CD4-positive, CD25-positive, alpha-beta regulatory T cell (primary cell): Measurements from ENCODE around the gene WRAP73. TPM values are rescaled to one million over a fixed set of nuclear protein-coding genes. Genes with fewer than 3 reads are reported as not detected.

ENCODE experiments used
- ATAC-seq, 2 donors: fragments of 150-1000 bp; cut with Tn5 transposase; one replicate each; pipeline ENCODE4 v1.10.0; 2021; ENCODE audit warnings: low read depth in 2 of 2, moderate number of reproducible peaks in 2 of 2, moderate library complexity in 1 of 2
- DNase-seq, 3 donors: peaks; one replicate each; pipeline versions ENCODE4 v3.0.0 to v3.0.0-alpha.2; 2012 to 2022; ENCODE audit warnings: mixed read lengths in 1 of 3
- H3K27ac ChIP-seq: one replicate; pipeline ENCODE4 v1.7.0; 2013; ENCODE audit warnings: mild to moderate bottlenecking, low read length; ENCODE audit not compliant: insufficient read depth, poor library complexity, severe bottlenecking
- H3K27me3 ChIP-seq: one replicate; pipeline ENCODE4 v1.7.0; 2013; ENCODE audit warnings: low read length; ENCODE audit not compliant: control insufficient read depth, insufficient read depth
- H3K36me3 ChIP-seq: one replicate; pipeline ENCODE4 v1.7.0; 2013; ENCODE audit warnings: mild to moderate bottlenecking, low read length, moderate library complexity; ENCODE audit not compliant: control insufficient read depth, insufficient read depth
- H3K4me1 ChIP-seq: 2 replicates; pipeline ENCODE4 v1.7.0; 2013; ENCODE audit warnings: mild to moderate bottlenecking, low read length; ENCODE audit not compliant: insufficient read depth, control insufficient read depth, poor library complexity, severe bottlenecking
- H3K4me3 ChIP-seq: one replicate; pipeline ENCODE4 v1.7.0; 2013; ENCODE audit warnings: low read depth, mild to moderate bottlenecking, low read length, moderate library complexity
- H3K9me3 ChIP-seq, 2 experiments: 1 replicate in 1 of 2; 2 replicates in 1 of 2; pipeline ENCODE4 v1.7.0; 2013; ENCODE audit warnings: low read length in 2 of 2, mild to moderate bottlenecking in 1 of 2, moderate library complexity in 1 of 2; ENCODE audit not compliant: control insufficient read depth in 2 of 2
- H3K27ac Mint-ChIP-seq, 3 donors: one replicate each; pipeline ENCODE4 v1.8.0; 2020 to 2022; ENCODE audit warnings: mild to moderate bottlenecking in 3 of 3, mixed read lengths in 3 of 3, moderate library complexity in 2 of 3
- H3K27me3 Mint-ChIP-seq: one replicate; pipeline ENCODE4 v1.8.0; 2022; ENCODE audit warnings: mild to moderate bottlenecking, mixed read lengths
- H3K36me3 Mint-ChIP-seq: one replicate; pipeline ENCODE4 v1.8.0; 2020; ENCODE audit warnings: mixed read lengths
- H3K4me1 Mint-ChIP-seq, 4 donors: one replicate each; pipeline ENCODE4 v1.8.0; 2020 to 2022; ENCODE audit warnings: mixed read lengths in 4 of 4, mild to moderate bottlenecking in 1 of 4
- H3K4me3 Mint-ChIP-seq, 4 donors: one replicate each; pipeline ENCODE4 v1.8.0; 2020 to 2022; ENCODE audit warnings: mild to moderate bottlenecking in 4 of 4, mixed read lengths in 4 of 4, moderate library complexity in 3 of 4
- H3K9me3 Mint-ChIP-seq, 7 donors: one replicate each; pipeline ENCODE4 v1.8.0; 2020 to 2022; ENCODE audit warnings: mixed read lengths in 7 of 7, mild to moderate bottlenecking in 3 of 7, moderate library complexity in 2 of 7
- polyA plus RNA-seq, 4 donors: library from polyadenylated mRNA; unstranded; fragments of 300-500 nt; fragmentation: Illumina TruSeq; gene quantifications; one replicate each; pipeline ENCODE4 v1.2.3, GENCODE V29; 2021
- total RNA-seq: library from RNA; stranded (reverse); gene quantifications from one replicate; pipeline ENCODE4 v1.2.3, GENCODE V29; 2022

WRAP73 gene
- total and polyA plus RNA-seq, 5 donors from 2014 or later: 27.9 to 37.1 (median 36.4) TPM

- H3K27me3 ChIP-seq: no peaks in the 10 kb centered on the region
- ATAC-seq: no peak
- no peaks in the 10 kb centered on the region for H3K27me3 Mint-ChIP-seq
- no peak overlapping the region for H3K27ac Mint-ChIP-seq
- no peaks in the 10 kb centered on the region for H3K36me3 Mint-ChIP-seq
- H3K4me3 ChIP-seq: no peak overlapping the region
- peaks cover 0 to 25% (median 8%) of the 10 kb centered on the region in 4 donors for H3K4me1 Mint-ChIP-seq
- H3K27ac ChIP-seq: no peak overlapping the region
- no peaks in the 10 kb centered on the region for H3K9me3 Mint-ChIP-seq
- H3K9me3 ChIP-seq: no peaks in the 10 kb centered on the region
- no peak overlapping the region for H3K4me3 Mint-ChIP-seq
- no peaks in the 10 kb centered on the region for H3K36me3 ChIP-seq
- peaks cover 21% of the 10 kb centered on the region for H3K4me1 ChIP-seq
- DNase-seq: no peak
These were observed 50.6 kb downstream of the WRAP73 start for GRCh38 chr1:3599286-3599811.

- no peak overlapping the region for H3K4me3 ChIP-seq
- no peaks in the 10 kb centered on the region for H3K27me3 ChIP-seq
- no peaks in the 10 kb centered on the region for H3K9me3 Mint-ChIP-seq
- peaks cover 0 to 25% (median 8%) of the 10 kb centered on the region in 4 donors for H3K4me1 Mint-ChIP-seq
- ATAC-seq (no peak), DNase-seq (no peak)
- H3K36me3 ChIP-seq: no peaks in the 10 kb centered on the region
- no peaks in the 10 kb centered on the region for H3K9me3 ChIP-seq
- H3K4me1 ChIP-seq: peaks cover 21% of the 10 kb centered on the region
- no peak overlapping the region for H3K27ac ChIP-seq
- H3K27me3 Mint-ChIP-seq: no peaks in the 10 kb centered on the region
- H3K4me3 Mint-ChIP-seq: peak overlapping the region in 1 of 4 donors; percentile 80
- no peaks in the 10 kb centered on the region for H3K36me3 Mint-ChIP-seq
- no peak overlapping the region for H3K27ac Mint-ChIP-seq
These were observed 51.2 kb downstream of the WRAP73 start for GRCh38 chr1:3598522-3599285.

DNA sequence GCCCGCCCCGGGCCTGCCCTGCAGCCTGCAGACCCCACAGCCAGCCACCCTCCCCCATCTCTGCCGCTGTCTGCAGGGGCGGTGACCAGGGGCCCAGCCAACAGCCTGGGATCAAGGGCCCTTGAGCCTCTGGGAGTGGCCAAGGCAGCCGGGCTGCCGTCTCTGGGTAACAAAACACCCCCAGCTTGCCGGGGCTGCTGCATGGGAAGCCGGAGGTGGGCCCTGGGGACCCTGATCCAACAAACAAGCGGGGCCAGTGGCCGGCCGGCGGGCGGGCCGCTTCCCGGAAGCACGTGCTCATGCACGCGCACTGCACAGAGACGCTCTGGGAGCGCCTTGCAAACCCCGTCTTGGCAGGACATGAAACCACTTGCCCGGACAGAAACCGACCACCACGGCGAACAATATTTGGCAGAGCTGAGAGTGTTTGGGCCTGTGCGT, 51.8 kb downstream of the WRAP73 start:
- H3K27ac ChIP-seq: no peak overlapping the region
- no peaks in the 10 kb centered on the region for H3K36me3 ChIP-seq
- no peaks in the 10 kb centered on the region for H3K36me3 Mint-ChIP-seq
- no peak overlapping the region for H3K4me3 ChIP-seq
- no peaks in the 10 kb centered on the region for H3K27me3 ChIP-seq
- peaks cover 0 to 25% (median 8%) of the 10 kb centered on the region in 4 donors for H3K4me1 Mint-ChIP-seq
- peak overlapping the region in 2 of 3 donors; percentile 77 to 82 for H3K27ac Mint-ChIP-seq
- H3K9me3 Mint-ChIP-seq: no peaks in the 10 kb centered on the region
- H3K4me1 ChIP-seq: peaks cover 21% of the 10 kb centered on the region
- H3K27me3 Mint-ChIP-seq: no peaks in the 10 kb centered on the region
- no peaks in the 10 kb centered on the region for H3K9me3 ChIP-seq
- H3K4me3 Mint-ChIP-seq: peak overlapping the region in 3 of 4 donors; percentile 32 to 82 (median 80)
- ATAC-seq (no peak), DNase-seq (no peak)

GRCh38 chr1:3597599-3597964, 52.3 kb downstream of the WRAP73 start:
- ATAC-seq (peak; percentile 39 to 43), DNase-seq (peak in 1 of 3 donors; percentile 26)
- no peak overlapping the region for H3K27ac ChIP-seq
- no peaks in the 10 kb centered on the region for H3K9me3 ChIP-seq
- Mint-ChIP-seq H3K27ac (peak overlapping the region in 2 of 3 donors; percentile 77 to 82), H3K36me3 (no peaks in the 10 kb centered on the region), H3K4me3 (peak overlapping the region; percentile 32 to 86 (median 81)), H3K9me3 (no peaks in the 10 kb centered on the region), H3K4me1 (peaks cover 0 to 25% (median 8%) of the 10 kb centered on the region in 4 donors), H3K27me3 (no peaks in the 10 kb centered on the region)
- peaks cover 21% of the 10 kb centered on the region for H3K4me1 ChIP-seq
- H3K36me3 ChIP-seq: no peaks in the 10 kb centered on the region
- H3K4me3 ChIP-seq: no peak overlapping the region
- H3K27me3 ChIP-seq: no peaks in the 10 kb centered on the region

DNA sequence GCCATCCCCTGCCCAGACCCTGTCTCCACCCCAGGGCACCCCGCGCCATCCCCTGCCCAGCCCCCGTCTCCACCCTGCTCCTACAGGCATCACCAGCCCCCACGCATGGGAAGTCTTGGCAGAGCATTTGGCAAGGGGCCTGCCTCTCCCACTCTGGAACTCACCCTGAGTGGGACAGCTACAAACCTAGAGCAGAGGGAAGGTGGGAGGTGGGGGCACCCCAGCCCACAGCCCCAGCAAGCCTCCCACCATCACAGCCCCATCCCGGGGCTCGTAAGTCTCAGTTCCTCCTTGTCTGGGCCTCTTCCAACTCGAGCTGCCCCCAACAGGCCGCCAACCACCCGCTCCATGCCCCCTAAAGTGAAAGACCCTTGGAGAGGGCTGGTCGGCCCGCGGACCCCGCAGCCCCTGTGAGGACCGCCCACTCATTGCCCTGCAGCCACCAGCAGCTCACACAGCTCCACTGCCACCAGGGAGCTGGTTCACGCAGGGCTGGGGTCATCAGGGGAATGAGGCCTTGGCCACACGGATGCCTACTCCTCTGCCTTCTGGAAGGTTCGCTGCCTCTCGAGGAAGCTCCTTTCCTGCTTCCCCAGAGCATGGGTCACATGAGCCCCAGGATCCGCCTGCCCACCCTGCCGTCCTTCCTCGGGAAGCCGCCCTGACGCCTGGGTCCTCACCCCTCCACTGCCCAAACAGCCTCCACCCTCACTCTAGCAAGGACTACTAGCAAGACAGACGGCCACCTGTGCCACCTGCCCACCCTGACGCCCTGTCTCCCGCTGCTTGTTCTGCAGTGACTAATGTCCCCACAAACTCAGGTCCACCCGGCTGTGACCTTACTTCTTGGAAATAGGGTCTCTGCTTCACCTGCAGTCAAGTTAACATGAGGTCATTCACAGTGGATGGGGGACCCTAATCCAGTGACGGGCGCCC, 53.0 kb downstream of the WRAP73 start:
- DNase-seq (no peak), ATAC-seq (peak in 1 of 2 donors; percentile 19)
- H3K36me3 Mint-ChIP-seq: no peaks in the 10 kb centered on the region
- H3K36me3 ChIP-seq: no peaks in the 10 kb centered on the region
- H3K27me3 Mint-ChIP-seq: no peaks in the 10 kb centered on the region
- no peak overlapping the region for H3K27ac ChIP-seq
- H3K27ac Mint-ChIP-seq: peak overlapping the region; percentile 77 to 95 (median 82)
- peaks cover 0 to 25% (median 8%) of the 10 kb centered on the region in 4 donors for H3K4me1 Mint-ChIP-seq
- H3K4me1 ChIP-seq: peaks cover 21% of the 10 kb centered on the region
- peak overlapping the region in 3 of 4 donors; percentile 69 to 82 (median 80) for H3K4me3 Mint-ChIP-seq
- H3K9me3 ChIP-seq: no peaks in the 10 kb centered on the region
- H3K9me3 Mint-ChIP-seq: no peaks in the 10 kb centered on the region
- no peak overlapping the region for H3K4me3 ChIP-seq
- no peaks in the 10 kb centered on the region for H3K27me3 ChIP-seq

GRCh38 chr1:3595949-3596348, 54.0 kb downstream of the WRAP73 start:
- Mint-ChIP-seq H3K4me1 (peaks cover 0 to 25% (median 8%) of the 10 kb centered on the region in 4 donors), H3K27me3 (no peaks in the 10 kb centered on the region), H3K4me3 (no peak overlapping the region), H3K9me3 (no peaks in the 10 kb centered on the region), H3K27ac (peak overlapping the region in 1 of 3 donors; percentile 85), H3K36me3 (no peaks in the 10 kb centered on the region)
- no peak overlapping the region for H3K27ac ChIP-seq
- no peaks in the 10 kb centered on the region for H3K36me3 ChIP-seq
- no peaks in the 10 kb centered on the region for H3K9me3 ChIP-seq
- ATAC-seq: no peak
- H3K4me3 ChIP-seq: no peak overlapping the region
- H3K4me1 ChIP-seq: peaks cover 21% of the 10 kb centered on the region
- H3K27me3 ChIP-seq: no peaks in the 10 kb centered on the region
- DNase-seq: no peak

GRCh38 chr1:3594706-3595377, 55.1 kb downstream of the WRAP73 start:
- Mint-ChIP-seq H3K9me3 (no peaks in the 10 kb centered on the region), H3K27ac (no peak overlapping the region), H3K4me1 (peaks cover 0 to 23% (median 8%) of the 10 kb centered on the region in 4 donors), H3K4me3 (no peak overlapping the region), H3K36me3 (no peaks in the 10 kb centered on the region), H3K27me3 (no peaks in the 10 kb centered on the region)
- Histone ChIP-seq H3K4me1 (peaks cover 21% of the 10 kb centered on the region), H3K27ac (no peak overlapping the region), H3K27me3 (no peaks in the 10 kb centered on the region), H3K4me3 (no peak overlapping the region), H3K9me3 (no peaks in the 10 kb centered on the region), H3K36me3 (no peaks in the 10 kb centered on the region)
- DNase-seq: no peak
- no peak for ATAC-seq
